Measurements from ENCODE around the gene ZBTB20. TPM values are rescaled to one million over a fixed set of nuclear protein-coding genes. Genes with fewer than 3 reads are reported as not detected.

Gene ZBTB20
- total and polyA plus RNA-seq, 10 of the 15 experiments (the other 5 are each of a cell fraction or from before 2014, with no cell fraction given): 0.20 to 5.5 (median 2.2) TPM

- DNase-seq (ENCODE audit: low read depth, low spot score) (no peak), FAIRE-seq (peak; percentile 31), ATAC-seq (peak; percentile 83)
- ChIA-PET RAD21 (ENCODE audit: unreplicated experiment) (interaction anchor here (0.6 to 6.2 kb wide), 23 partner anchors 9 to 423 kb away, joined by 3 to 72 read pairs (median 5); partner anchors contain the start of gene TIGIT), CTCF (interaction anchor here (0.6 to 20.0 kb wide), 41 partner anchors 9 to 1050 kb away, joined by 3 to 223 read pairs (median 4); partner anchors contain the start of gene TIGIT), POLR2A (interaction anchor here (0.5 to 1.1 kb wide), 2 partner anchors 127 to 130 kb away, joined by 3 to 4 read pairs; no protein-coding TSS in a partner anchor), SMC1A (ENCODE audit: uncharacterized antibody, unreplicated experiment) (interaction anchor here (0.8 to 8.8 kb wide), 26 partner anchors 9 to 266 kb away, joined by 3 to 110 read pairs (median 5); partner anchors contain the start of genes DRD3 and TIGIT)
- Histone ChIP-seq H3K4me3 (no peak overlapping the region), H3K27ac (ENCODE audit: control insufficient read depth, insufficient read depth) (no peak overlapping the region), H3K79me2 (ENCODE audit: control insufficient read depth, insufficient read depth, low read length) (no peaks in the 10 kb centered on the region; the same call in none of the 2 replicates), H4K20me1 (ENCODE audit: control insufficient read depth, insufficient read depth) (no peaks in the 10 kb centered on the region), H3K9me3 (replicated peaks; ENCODE audit: control insufficient read depth, insufficient read depth, low read length) (no peaks in the 10 kb centered on the region), H3K4me2 (ENCODE audit: control insufficient read depth, insufficient read depth) (peak overlapping the region; percentile 71), H2AFZ (ENCODE audit: control insufficient read depth, low read depth, low read length) (no peak overlapping the region), H3K36me3 (ENCODE audit: control insufficient read depth in 2 of 2, insufficient read depth in 2 of 2, low read length in 1 of 2) (no peaks in the 10 kb centered on the region), H3K9ac (ENCODE audit: control insufficient read depth, insufficient read depth, low read length) (no peak overlapping the region), H3K27me3 (replicated peaks in 1 of 2; ENCODE audit: control insufficient read depth in 2 of 2, insufficient read depth in 2 of 2, low read length in 1 of 2) (no peaks in the 10 kb centered on the region), H3K4me1 (ENCODE audit: control insufficient read depth, insufficient read depth, low read length) (peaks cover 11% of the 10 kb centered on the region)
- in situ Hi-C loops (cut with MboI) (loop anchor here (5.0 kb wide), 2 partner anchors 126 to 266 kb away; partner anchors contain the start of gene TIGIT), intact Hi-C loops (cut with micrococcal nuclease; ENCODE audit: unreplicated experiment) (loop anchor here (1.0 to 2.0 kb wide), 3 partner anchors 34 to 266 kb away; no protein-coding TSS in a partner anchor)
- BruUV-seq (replicated peaks): no TSS peak
- TF ChIP-seq IKZF2 (IDR thresholded peaks at IDR 0.05): 0 out of 4 replicates have a peak, but pooled peaks have one; percentile 17 to 34
- TF ChIP-seq SIN3A (IDR thresholded peaks at IDR 0.05; ENCODE audit: low read depth, low read length): no peak
- peak; percentile 18; the same call in 1 of the 2 replicates for TF ChIP-seq MEF2A (IDR thresholded peaks at IDR 0.05; ENCODE audit: insufficient read depth, low read depth, low read length)
- TF ChIP-seq RELA (IDR thresholded peaks at IDR 0.05; ENCODE audit: borderline replicate concordance, partially characterized antibody): no peak
- TF ChIP-seq, protein P1, sequence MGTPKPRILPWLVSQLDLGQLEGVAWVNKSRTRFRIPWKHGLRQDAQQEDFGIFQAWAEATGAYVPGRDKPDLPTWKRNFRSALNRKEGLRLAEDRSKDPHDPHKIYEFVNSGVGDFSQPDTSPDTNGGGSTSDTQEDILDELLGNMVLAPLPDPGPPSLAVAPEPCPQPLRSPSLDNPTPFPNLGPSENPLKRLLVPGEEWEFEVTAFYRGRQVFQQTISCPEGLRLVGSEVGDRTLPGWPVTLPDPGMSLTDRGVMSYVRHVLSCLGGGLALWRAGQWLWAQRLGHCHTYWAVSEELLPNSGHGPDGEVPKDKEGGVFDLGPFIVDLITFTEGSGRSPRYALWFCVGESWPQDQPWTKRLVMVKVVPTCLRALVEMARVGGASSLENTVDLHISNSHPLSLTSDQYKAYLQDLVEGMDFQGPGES (IDR thresholded peaks at IDR 0.05): no peak
- 0 out of 2 replicates have a peak, but pooled peaks have one; percentile 25 for TF ChIP-seq TBL1XR1 (IDR thresholded peaks at IDR 0.05; ENCODE audit: low read depth, low read length)
- TF ChIP-seq EP300 (IDR thresholded peaks at IDR 0.05; ENCODE audit: borderline replicate concordance in 1 of 2, control insufficient read depth in 1 of 2, low read depth in 2 of 2, low read length in 2 of 2): 0 out of 4 replicates have a peak, but pooled peaks of 1 of the 2 experiments have one; percentile 31
- TF ChIP-seq POLR2AphosphoS5 (IDR thresholded peaks at IDR 0.05; ENCODE audit: low read length): no peak
- TF ChIP-seq, protein P2, sequence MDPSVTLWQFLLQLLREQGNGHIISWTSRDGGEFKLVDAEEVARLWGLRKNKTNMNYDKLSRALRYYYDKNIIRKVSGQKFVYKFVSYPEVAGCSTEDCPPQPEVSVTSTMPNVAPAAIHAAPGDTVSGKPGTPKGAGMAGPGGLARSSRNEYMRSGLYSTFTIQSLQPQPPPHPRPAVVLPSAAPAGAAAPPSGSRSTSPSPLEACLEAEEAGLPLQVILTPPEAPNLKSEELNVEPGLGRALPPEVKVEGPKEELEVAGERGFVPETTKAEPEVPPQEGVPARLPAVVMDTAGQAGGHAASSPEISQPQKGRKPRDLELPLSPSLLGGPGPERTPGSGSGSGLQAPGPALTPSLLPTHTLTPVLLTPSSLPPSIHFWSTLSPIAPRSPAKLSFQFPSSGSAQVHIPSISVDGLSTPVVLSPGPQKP (IDR thresholded peaks at IDR 0.05; ENCODE audit: low read depth, low read length): no peak
- peak; percentile 66 for TF ChIP-seq JUNB (IDR thresholded peaks at IDR 0.05)
- no peak for TF ChIP-seq LARP7 (IDR thresholded peaks at IDR 0.05)
- TF ChIP-seq E2F4 (IDR thresholded peaks at IDR 0.05; ENCODE audit: low read depth, low read length): no peak
- TF ChIP-seq ZNF24 (IDR thresholded peaks at IDR 0.05): no peak
- peak; percentile 73; the same call in 2 of the 3 replicates for TF ChIP-seq POU2F2 (IDR thresholded peaks at IDR 0.05; ENCODE audit: borderline replicate concordance, low read depth, low read length)
- TF ChIP-seq RUNX3 (IDR thresholded peaks at IDR 0.05; ENCODE audit: low read length): 0 out of 2 replicates have a peak, but pooled peaks have one; percentile 7
- 0 out of 2 replicates have a peak, but pooled peaks have one; percentile 67 for TF ChIP-seq IRF4 (IDR thresholded peaks at IDR 0.05; ENCODE audit: low read depth, low read length)
- peak; percentile 81 for TF ChIP-seq NR2F1 (conservative IDR thresholded peaks at IDR 0.05)
- TF ChIP-seq BMI1 (IDR thresholded peaks at IDR 0.05; ENCODE audit: borderline replicate concordance): no peak
These were observed 729.0 kb downstream of the ZBTB20 start for GRCh38 chr3:114418107-114418506.
